ENCODE results near the gene INPP5F. TPM values are rescaled to one million over a fixed set of nuclear protein-coding genes. Genes with fewer than 3 reads are reported as not detected.

The INPP5F gene, protein sequence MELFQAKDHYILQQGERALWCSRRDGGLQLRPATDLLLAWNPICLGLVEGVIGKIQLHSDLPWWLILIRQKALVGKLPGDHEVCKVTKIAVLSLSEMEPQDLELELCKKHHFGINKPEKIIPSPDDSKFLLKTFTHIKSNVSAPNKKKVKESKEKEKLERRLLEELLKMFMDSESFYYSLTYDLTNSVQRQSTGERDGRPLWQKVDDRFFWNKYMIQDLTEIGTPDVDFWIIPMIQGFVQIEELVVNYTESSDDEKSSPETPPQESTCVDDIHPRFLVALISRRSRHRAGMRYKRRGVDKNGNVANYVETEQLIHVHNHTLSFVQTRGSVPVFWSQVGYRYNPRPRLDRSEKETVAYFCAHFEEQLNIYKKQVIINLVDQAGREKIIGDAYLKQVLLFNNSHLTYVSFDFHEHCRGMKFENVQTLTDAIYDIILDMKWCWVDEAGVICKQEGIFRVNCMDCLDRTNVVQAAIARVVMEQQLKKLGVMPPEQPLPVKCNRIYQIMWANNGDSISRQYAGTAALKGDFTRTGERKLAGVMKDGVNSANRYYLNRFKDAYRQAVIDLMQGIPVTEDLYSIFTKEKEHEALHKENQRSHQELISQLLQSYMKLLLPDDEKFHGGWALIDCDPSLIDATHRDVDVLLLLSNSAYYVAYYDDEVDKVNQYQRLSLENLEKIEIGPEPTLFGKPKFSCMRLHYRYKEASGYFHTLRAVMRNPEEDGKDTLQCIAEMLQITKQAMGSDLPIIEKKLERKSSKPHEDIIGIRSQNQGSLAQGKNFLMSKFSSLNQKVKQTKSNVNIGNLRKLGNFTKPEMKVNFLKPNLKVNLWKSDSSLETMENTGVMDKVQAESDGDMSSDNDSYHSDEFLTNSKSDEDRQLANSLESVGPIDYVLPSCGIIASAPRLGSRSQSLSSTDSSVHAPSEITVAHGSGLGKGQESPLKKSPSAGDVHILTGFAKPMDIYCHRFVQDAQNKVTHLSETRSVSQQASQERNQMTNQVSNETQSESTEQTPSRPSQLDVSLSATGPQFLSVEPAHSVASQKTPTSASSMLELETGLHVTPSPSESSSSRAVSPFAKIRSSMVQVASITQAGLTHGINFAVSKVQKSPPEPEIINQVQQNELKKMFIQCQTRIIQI
- 39.9 and 46.3 TPM in 2 replicates for total RNA-seq (2014; rRNA removed; shearing (Covaris generic))

DNA sequence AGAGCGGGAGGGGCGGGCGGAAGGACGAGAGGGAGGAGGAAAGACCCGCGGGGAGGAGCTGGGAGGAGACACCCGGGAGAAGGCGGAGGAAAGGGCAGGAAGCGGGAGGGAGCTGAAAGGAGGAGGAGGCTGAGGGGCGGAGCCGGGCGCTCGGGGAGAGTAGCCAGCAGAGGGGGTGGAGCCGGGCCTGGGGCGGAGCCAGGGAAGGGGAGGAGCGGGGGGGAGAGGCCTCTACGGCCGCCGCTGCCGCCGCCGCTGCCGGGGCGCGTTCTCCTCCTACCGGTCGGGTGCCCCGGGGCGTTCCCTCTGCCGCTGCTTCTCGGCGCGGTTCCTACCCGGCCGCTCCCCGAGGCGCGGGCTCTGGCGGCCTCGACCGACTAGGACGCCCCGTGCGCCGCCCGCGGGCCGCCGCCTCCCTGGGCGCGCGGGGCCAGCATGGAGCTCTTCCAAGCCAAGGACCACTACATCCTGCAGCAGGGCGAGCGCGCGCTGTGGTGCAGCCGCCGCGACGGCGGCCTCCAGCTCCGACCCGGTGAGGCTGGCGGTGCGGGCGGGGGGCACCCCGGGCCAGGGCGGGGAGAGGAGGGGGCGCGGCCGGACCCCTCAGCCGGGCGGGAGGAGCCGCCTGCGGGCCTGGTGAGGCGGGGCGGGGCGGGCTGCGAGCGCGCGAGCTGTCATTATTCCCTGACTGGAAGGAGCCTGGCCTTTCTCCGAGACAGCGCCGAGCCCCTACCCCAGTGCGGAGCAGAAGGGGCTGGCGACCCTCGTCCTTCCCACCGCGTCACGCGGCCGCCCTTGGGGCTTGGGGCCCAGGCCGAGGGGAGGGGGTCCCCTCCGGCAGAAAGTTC, at the start of gene INPP5F:
Gene INPP5F, plus strand, starts transcription at position 223 of the 848 bp plus-strand sequence. Its CDS starts 213 bp downstream, at position 436.
- Histone ChIP-seq H3K9me3 (replicated peaks) (no peaks in the 10 kb centered on the region), H3K27me3 (replicated peaks) (no peaks in the 10 kb centered on the region), H3K27ac (peak within 1 kb of the TSS; percentile 77), H3K36me3 (peaks cover 3% of the 10 kb centered on the region; the same call in 1 of the 2 replicates), H3K4me1 (replicated peaks) (peaks cover 17% of the 10 kb centered on the region), H3K4me3 (peak within 1 kb of the TSS; percentile 97)
- DNase-seq (ENCODE audit: low read depth in 1 of 2, low spot score in 2 of 2) = peak; percentile 92 to 100

GRCh38 chr10:119677126-119677525, 48.7 kb upstream of the INPP5F start:
- DNase-seq (ENCODE audit: low read depth in 1 of 2, low spot score in 2 of 2) = no peak
- peaks cover 35% of the 10 kb centered on the region for H3K4me1 ChIP-seq (replicated peaks)
- no peaks in the 10 kb centered on the region for H3K27me3 ChIP-seq (replicated peaks)
- H3K9me3 ChIP-seq (replicated peaks) = no peaks in the 10 kb centered on the region
- peaks cover 57% of the 10 kb centered on the region for H3K36me3 ChIP-seq
- no peak overlapping the region for H3K27ac ChIP-seq
- H3K4me3 ChIP-seq = no peak overlapping the region

GRCh38 chr10:119677904-119678755, 47.7 kb upstream of the INPP5F start:
- Histone ChIP-seq H3K27ac (no peak overlapping the region), H3K27me3 (replicated peaks) (no peaks in the 10 kb centered on the region), H3K36me3 (peaks cover 47% of the 10 kb centered on the region), H3K4me3 (no peak overlapping the region), H3K4me1 (replicated peaks) (peaks cover 37% of the 10 kb centered on the region), H3K9me3 (replicated peaks) (no peaks in the 10 kb centered on the region)
- no peak for DNase-seq (ENCODE audit: low read depth in 1 of 2, low spot score in 2 of 2)

DNA sequence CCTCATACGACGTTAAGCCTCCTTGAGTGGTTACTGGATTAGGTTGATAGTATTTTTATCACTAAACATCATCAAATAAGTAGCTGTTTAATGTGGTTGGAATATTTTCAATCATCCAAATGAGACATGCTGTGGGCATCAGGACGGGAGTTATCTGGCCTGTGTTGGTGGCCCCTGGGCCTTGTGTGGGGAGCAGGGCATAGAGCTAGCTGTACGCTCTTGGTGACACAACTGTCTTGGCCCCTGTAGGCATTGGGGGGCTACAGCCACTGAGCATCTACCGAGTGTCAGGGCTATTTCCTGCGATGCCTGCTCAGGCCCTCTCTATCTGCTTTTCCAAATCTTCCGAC, 46.4 kb upstream of the INPP5F start:
- H3K27ac ChIP-seq = no peak overlapping the region

DNA sequence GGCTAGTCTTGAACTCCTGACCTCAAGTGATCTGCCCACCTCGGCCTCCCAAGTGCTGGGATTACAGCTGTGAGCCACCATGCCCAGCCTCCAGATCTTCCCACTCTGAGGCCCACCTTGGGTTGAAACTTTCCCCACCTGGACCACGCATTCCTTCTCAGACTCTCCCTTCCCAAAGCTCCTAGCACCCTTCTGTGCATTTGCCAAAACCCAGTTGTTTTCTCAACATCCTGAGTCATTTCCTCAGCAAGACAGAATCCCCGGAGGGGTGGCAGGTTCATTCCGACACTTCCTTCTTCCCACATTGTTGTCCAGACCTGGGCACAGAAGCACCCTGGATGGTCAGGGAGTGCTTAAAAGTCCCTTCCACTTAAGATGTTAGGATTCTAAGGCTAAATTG, 45.8 kb upstream of the INPP5F start:
- H3K27me3 ChIP-seq (replicated peaks) = no peaks in the 10 kb centered on the region
- H3K27ac ChIP-seq = 0 out of 2 replicates have a peak overlapping the region, but pooled peaks have one; percentile 5
- no peaks in the 10 kb centered on the region for H3K9me3 ChIP-seq (replicated peaks)
- H3K4me3 ChIP-seq = no peak overlapping the region
- H3K36me3 ChIP-seq = peaks cover 28% of the 10 kb centered on the region
- H3K4me1 ChIP-seq (replicated peaks) = peaks cover 37% of the 10 kb centered on the region
- peak; percentile 50 to 60 for DNase-seq (ENCODE audit: low read depth in 1 of 2, low spot score in 2 of 2)

More for the DNA sequence above, 46.4 kb upstream of the INPP5F start:
- H3K36me3 ChIP-seq = peaks cover 34% of the 10 kb centered on the region
- no peaks in the 10 kb centered on the region for H3K27me3 ChIP-seq (replicated peaks)
- no peak overlapping the region for H3K4me3 ChIP-seq
- H3K4me1 ChIP-seq (replicated peaks) = peaks cover 37% of the 10 kb centered on the region
- no peak for DNase-seq (ENCODE audit: low read depth in 1 of 2, low spot score in 2 of 2)
- H3K9me3 ChIP-seq (replicated peaks) = no peaks in the 10 kb centered on the region

DNA sequence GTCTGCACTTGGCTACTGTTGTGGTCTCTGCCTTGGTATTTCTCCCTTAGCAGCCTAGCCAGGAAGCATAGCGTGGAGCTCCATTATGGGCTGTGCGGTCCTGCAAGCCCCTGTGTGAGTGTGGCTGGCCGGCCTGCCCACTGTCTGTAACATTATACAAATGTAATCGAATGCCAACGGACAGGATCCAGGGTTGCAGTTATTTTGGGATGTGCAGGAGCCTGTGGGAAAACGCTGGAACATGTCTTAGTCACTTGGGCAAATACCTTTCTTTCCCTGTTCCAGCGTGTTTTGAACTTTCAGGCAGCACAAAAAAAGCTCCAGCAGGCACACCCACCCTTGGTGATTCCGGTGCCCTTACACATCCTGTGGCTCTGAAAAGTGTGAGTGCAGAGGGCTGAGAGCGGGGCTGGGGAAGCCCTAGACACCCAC, 45.2 kb upstream of the INPP5F start:
- Histone ChIP-seq H3K4me3 (no peak overlapping the region), H3K36me3 (peaks cover 25% of the 10 kb centered on the region), H3K4me1 (replicated peaks) (peaks cover 37% of the 10 kb centered on the region), H3K27ac (no peak overlapping the region), H3K9me3 (replicated peaks) (no peaks in the 10 kb centered on the region), H3K27me3 (replicated peaks) (no peaks in the 10 kb centered on the region)
- DNase-seq (ENCODE audit: low read depth in 1 of 2, low spot score in 2 of 2) = no peak

- H3K36me3 ChIP-seq = no peaks in the 10 kb centered on the region
- peak; percentile 75 to 87 for DNase-seq (ENCODE audit: low read depth in 1 of 2, low spot score in 2 of 2)
- H3K27ac ChIP-seq = peak overlapping the region; percentile 68
- peak overlapping the region; percentile 18 for H3K4me3 ChIP-seq
- H3K27me3 ChIP-seq (replicated peaks) = no peaks in the 10 kb centered on the region
- H3K9me3 ChIP-seq (replicated peaks) = no peaks in the 10 kb centered on the region
- H3K4me1 ChIP-seq (replicated peaks) = peaks cover 29% of the 10 kb centered on the region
Measured at GRCh38 chr10:119686465-119687191, 39.2 kb upstream of the INPP5F start.

DNA sequence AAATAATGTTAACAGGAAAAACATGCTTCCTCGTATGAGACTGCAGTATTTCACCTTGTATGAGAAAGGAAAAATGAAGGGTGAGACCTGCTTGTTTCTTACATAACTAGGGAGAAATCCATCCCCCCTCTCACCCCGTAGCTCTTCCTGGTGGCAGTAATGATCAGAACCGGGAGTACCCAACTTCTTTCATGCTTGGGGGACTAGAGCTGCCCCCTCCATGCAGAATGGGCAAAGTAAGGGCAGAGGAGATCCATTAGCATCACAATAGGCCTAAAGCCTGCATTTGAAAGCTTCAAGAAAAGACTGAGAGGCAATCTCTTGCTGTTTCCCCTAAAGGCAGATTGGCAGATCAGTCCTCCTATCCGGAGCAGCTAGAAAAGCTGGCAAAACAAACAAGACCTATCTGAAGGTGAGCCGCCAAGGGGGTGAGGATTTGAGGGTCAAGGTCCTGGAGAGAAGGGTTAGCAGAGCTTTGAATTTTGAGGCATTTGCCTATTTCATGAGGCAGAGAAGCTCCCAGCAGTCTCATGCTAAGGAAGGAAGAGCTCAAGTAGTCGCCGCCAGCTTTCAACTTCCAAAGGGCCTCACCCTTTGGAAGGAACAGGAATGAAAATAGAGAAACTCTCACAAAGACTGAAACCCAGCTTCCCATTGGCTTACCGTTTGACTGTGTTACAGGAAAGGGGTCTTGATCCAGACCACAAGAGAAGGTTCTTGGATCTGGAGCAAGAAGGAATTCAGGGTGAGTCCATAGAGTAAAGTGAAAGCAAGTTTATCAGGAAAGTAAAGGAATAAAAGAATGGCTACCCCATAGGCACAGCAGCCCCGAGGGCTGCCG, 38.4 kb upstream of the INPP5F start:
- Histone ChIP-seq H3K36me3 (no peaks in the 10 kb centered on the region), H3K9me3 (replicated peaks) (no peaks in the 10 kb centered on the region), H3K27ac (peak overlapping the region; percentile 68), H3K4me3 (peak overlapping the region; percentile 18), H3K27me3 (replicated peaks) (no peaks in the 10 kb centered on the region), H3K4me1 (replicated peaks) (peaks cover 24% of the 10 kb centered on the region)
- DNase-seq (ENCODE audit: low read depth in 1 of 2, low spot score in 2 of 2) = peak in 1 of 2 experiments; percentile 34

GRCh38 chr10:119688033-119688508, 37.8 kb upstream of the INPP5F start:
- DNase-seq (ENCODE audit: low read depth in 1 of 2, low spot score in 2 of 2) = no peak
- no peaks in the 10 kb centered on the region for H3K27me3 ChIP-seq (replicated peaks)
- no peak overlapping the region for H3K4me3 ChIP-seq
- peaks cover 25% of the 10 kb centered on the region for H3K4me1 ChIP-seq (replicated peaks)
- no peak overlapping the region for H3K27ac ChIP-seq
- no peaks in the 10 kb centered on the region for H3K36me3 ChIP-seq
- no peaks in the 10 kb centered on the region for H3K9me3 ChIP-seq (replicated peaks)

GRCh38 chr10:119689016-119689580, 36.8 kb upstream of the INPP5F start:
- DNase-seq (ENCODE audit: low read depth in 1 of 2, low spot score in 2 of 2) = no peak
- H3K36me3 ChIP-seq = no peaks in the 10 kb centered on the region
- H3K27ac ChIP-seq = no peak overlapping the region
- no peaks in the 10 kb centered on the region for H3K9me3 ChIP-seq (replicated peaks)
- peaks cover 33% of the 10 kb centered on the region for H3K4me1 ChIP-seq (replicated peaks)
- H3K27me3 ChIP-seq (replicated peaks) = no peaks in the 10 kb centered on the region
- H3K4me3 ChIP-seq = no peak overlapping the region

DNA sequence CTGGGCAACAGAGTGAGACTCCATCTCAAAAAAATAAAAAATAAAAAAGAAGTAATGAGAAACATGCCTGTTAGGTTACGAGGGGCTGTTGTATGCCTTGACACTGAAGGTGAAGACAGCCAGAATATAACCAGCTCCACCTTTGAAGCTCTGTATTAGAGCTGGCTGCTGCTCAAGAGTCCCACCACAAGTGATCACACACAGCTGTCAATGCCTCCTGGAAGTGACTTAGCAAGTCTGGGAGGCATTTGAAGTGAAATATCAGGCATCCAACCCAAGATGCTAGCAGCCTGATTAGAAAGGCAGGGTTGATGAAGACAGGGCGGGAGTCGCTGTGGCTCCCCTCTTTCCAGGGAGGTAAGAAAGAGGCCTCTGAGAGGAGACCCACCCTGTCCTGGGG, 34.1 kb upstream of the INPP5F start:
- DNase-seq (ENCODE audit: low read depth in 1 of 2, low spot score in 2 of 2) = no peak
- Histone ChIP-seq H3K27me3 (replicated peaks) (0 out of 2 replicates have a peak, but pooled peaks cover 2% of the 10 kb centered on the region), H3K27ac (no peak overlapping the region)

More for the DNA sequence above, 34.1 kb upstream of the INPP5F start:
- H3K9me3 ChIP-seq (replicated peaks) = 0 out of 2 replicates have a peak, but pooled peaks cover 2% of the 10 kb centered on the region
- H3K36me3 ChIP-seq = no peaks in the 10 kb centered on the region
- peaks cover 26% of the 10 kb centered on the region for H3K4me1 ChIP-seq (replicated peaks)
- H3K4me3 ChIP-seq = no peak overlapping the region
